CD4-positive, alpha-beta T cell treated with Interleukin-2 at 100 ng/mL for 4 hours (primary cell): ENCODE measurements around the gene F3.

Experiments used
- DNase-seq: peaks from one replicate; pipeline ENCODE4 v3.0.0-alpha.2; 2020; ENCODE audit warnings: low spot score

Gene F3

GRCh38 chr1:94552071-94552586, 10.6 kb upstream of the F3 start:
- DNase-seq: no peak

- no peak for DNase-seq
These were observed 9.9 kb upstream of the F3 start for GRCh38 chr1:94551449-94551848.

- DNase-seq: no peak
These were observed 9.3 kb upstream of the F3 start for GRCh38 chr1:94550800-94551241.

GRCh38 chr1:94550396-94550795, 8.8 kb upstream of the F3 start:
- DNase-seq: no peak

GRCh38 chr1:94549706-94550105, 8.1 kb upstream of the F3 start:
- DNase-seq: no peak

GRCh38 chr1:94544706-94545490, 3.3 kb upstream of the F3 start:
- no peak for DNase-seq

GRCh38 chr1:94543893-94544635, 2.5 kb upstream of the F3 start:
- DNase-seq: no peak

GRCh38 chr1:94543001-94543400, 1.4 kb upstream of the F3 start:
- no peak for DNase-seq

- no peak for DNase-seq
These were observed 720 bp upstream of the F3 start for GRCh38 chr1:94542088-94542870.

- DNase-seq: no peak
These were observed 916 bp downstream of the F3 start for GRCh38 chr1:94540440-94541245.

- DNase-seq: no peak
These were observed 2.1 kb downstream of the F3 start for GRCh38 chr1:94539496-94539895.

- DNase-seq: no peak
These were observed 3.2 kb downstream of the F3 start for GRCh38 chr1:94538243-94538827.

- no peak for DNase-seq
These were observed 4.3 kb downstream of the F3 start for GRCh38 chr1:94537254-94537653.

- DNase-seq: no peak
These were observed 5.7 kb downstream of the F3 start for GRCh38 chr1:94535879-94536278.

GRCh38 chr1:94535095-94535494, 6.5 kb downstream of the F3 start:
- DNase-seq: no peak

- no peak for DNase-seq
These were observed 9.5 kb downstream of the F3 start for GRCh38 chr1:94532077-94532476.

GRCh38 chr1:94531664-94532063, 9.9 kb downstream of the F3 start:
- no peak for DNase-seq

- DNase-seq: no peak
These were observed 11.1 kb downstream of the F3 start for GRCh38 chr1:94530373-94530878.

GRCh38 chr1:94529416-94529815, 12.1 kb downstream of the F3 start:
- DNase-seq: no peak

GRCh38 chr1:94528826-94529225, 12.7 kb downstream of the F3 start:
- DNase-seq: no peak

- no peak for DNase-seq
These were observed 13.3 kb downstream of the F3 start for GRCh38 chr1:94528299-94528698.
